IPS-18c (cell line): Measurements from ENCODE around the gene QSER1.
A peak's percentile ranks its signal among the peaks of the same experiment; 100 is the strongest.
"Not testable (repeated sequence)": the region's sequence is repeated elsewhere in the genome, so short reads cannot be mapped to it uniquely, and the experiment has no call there.

ENCODE experiments used
- H3K4me3 ChIP-seq: 2 replicates; pipeline ENCODE4 v1.7.0; 2013; ENCODE audit warnings: low read depth, mild to moderate bottlenecking, low read length, moderate library complexity; ENCODE audit not compliant: insufficient read depth
- H3K9me3 ChIP-seq: one replicate; pipeline ENCODE4 v1.6.1; 2013; ENCODE audit warnings: mild to moderate bottlenecking, low read length, moderate library complexity; ENCODE audit not compliant: control insufficient read depth, insufficient read depth

QSER1 gene

GRCh38 chr11:33013755-33014154 lies 121.1 kb downstream of the QSER1 start:
- Histone ChIP-seq H3K9me3 (peaks cover 2% of the 10 kb centered on the region), H3K4me3 (no peak overlapping the region)

- peaks cover 2% of the 10 kb centered on the region for H3K9me3 ChIP-seq
- H3K4me3 ChIP-seq = peak within 1 kb of the TSS; percentile 60
Observed at GRCh38 chr11:33015621-33016551, 123.3 kb downstream of the QSER1 start, which contains the start of gene DEPDC7. Gene DEPDC7 (plus strand): TSS chr11:33015878. CDS start chr11:33015956, 78 bp downstream.

GRCh38 chr11:33016654-33017053 lies 124.0 kb downstream of the QSER1 start:
- H3K4me3 ChIP-seq = peak overlapping the region; percentile 60
- H3K9me3 ChIP-seq = peaks cover 2% of the 10 kb centered on the region

- Histone ChIP-seq H3K9me3 (peaks cover 2% of the 10 kb centered on the region), H3K4me3 (no peak overlapping the region)
Observed at GRCh38 chr11:33017478-33017877, 124.9 kb downstream of the QSER1 start.

- Histone ChIP-seq H3K9me3 (peaks cover 2% of the 10 kb centered on the region), H3K4me3 (no peak overlapping the region)
Observed at GRCh38 chr11:33017965-33018364, 125.4 kb downstream of the QSER1 start.

GRCh38 chr11:33018840-33019239 lies 126.2 kb downstream of the QSER1 start:
- Histone ChIP-seq H3K9me3 (peaks cover 2% of the 10 kb centered on the region), H3K4me3 (no peak overlapping the region)

- Histone ChIP-seq H3K4me3 (no peak overlapping the region), H3K9me3 (no peaks in the 10 kb centered on the region)
Observed at GRCh38 chr11:33021501-33021900, 128.9 kb downstream of the QSER1 start.

GRCh38 chr11:33021937-33022336 lies 129.3 kb downstream of the QSER1 start:
- Histone ChIP-seq H3K9me3 (no peaks in the 10 kb centered on the region), H3K4me3 (no peak overlapping the region)

- H3K9me3 ChIP-seq = no peaks in the 10 kb centered on the region
- H3K4me3 ChIP-seq = no peak overlapping the region
Observed at GRCh38 chr11:33025339-33025722, 132.7 kb downstream of the QSER1 start.

- Histone ChIP-seq H3K9me3 (no peaks in the 10 kb centered on the region), H3K4me3 (no peak overlapping the region)
Observed at GRCh38 chr11:33027233-33027632, 134.6 kb downstream of the QSER1 start.

- Histone ChIP-seq H3K9me3 (no peaks in the 10 kb centered on the region), H3K4me3 (no peak overlapping the region)
Observed at GRCh38 chr11:33027846-33028536, 135.4 kb downstream of the QSER1 start.

- Histone ChIP-seq H3K4me3 (no peak overlapping the region), H3K9me3 (no peaks in the 10 kb centered on the region)
Observed at GRCh38 chr11:33028537-33028914, 135.9 kb downstream of the QSER1 start.

GRCh38 chr11:33029218-33029617 lies 136.6 kb downstream of the QSER1 start:
- not testable (repeated sequence) for H3K4me3 ChIP-seq, H3K9me3 ChIP-seq
